22Rv1 (cell line): ENCODE measurements around the gene SLC4A1AP.

Source experiments
- ZFX ChIP-seq: fragments of 450-650 bp; IDR thresholded peaks from 2 replicates; pipeline ENCODE4 v1.6.1; 2017; ENCODE audit warnings: antibody characterized with exemption, borderline replicate concordance
- TF ChIP-seq, protein P1 (sequence below): fragments of 450-650 bp; IDR thresholded peaks from 2 replicates; pipeline ENCODE4 v1.5.1; 2017; ENCODE audit warnings: mild to moderate bottlenecking

DNA sequence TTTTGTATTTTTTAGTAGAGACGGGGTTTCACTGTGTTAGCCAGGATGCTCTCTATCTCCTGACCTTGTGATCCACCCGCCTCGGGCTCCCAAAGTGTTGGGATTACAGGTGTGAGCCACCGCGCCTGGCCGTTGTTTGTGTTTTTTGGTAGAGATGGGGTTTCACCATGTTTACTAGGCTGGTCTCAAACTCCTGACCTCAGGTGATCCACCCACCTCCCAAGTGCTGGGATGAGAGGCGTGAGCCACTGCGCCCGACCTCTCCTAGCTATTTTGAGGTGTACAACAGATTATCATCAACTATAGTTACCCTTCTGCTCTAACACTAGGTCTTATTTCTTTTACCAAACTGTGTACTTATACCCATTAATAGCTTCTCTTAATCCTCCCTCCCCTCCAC lies 78.9 kb downstream of the SLC4A1AP start:
- TF ChIP-seq, protein P1, sequence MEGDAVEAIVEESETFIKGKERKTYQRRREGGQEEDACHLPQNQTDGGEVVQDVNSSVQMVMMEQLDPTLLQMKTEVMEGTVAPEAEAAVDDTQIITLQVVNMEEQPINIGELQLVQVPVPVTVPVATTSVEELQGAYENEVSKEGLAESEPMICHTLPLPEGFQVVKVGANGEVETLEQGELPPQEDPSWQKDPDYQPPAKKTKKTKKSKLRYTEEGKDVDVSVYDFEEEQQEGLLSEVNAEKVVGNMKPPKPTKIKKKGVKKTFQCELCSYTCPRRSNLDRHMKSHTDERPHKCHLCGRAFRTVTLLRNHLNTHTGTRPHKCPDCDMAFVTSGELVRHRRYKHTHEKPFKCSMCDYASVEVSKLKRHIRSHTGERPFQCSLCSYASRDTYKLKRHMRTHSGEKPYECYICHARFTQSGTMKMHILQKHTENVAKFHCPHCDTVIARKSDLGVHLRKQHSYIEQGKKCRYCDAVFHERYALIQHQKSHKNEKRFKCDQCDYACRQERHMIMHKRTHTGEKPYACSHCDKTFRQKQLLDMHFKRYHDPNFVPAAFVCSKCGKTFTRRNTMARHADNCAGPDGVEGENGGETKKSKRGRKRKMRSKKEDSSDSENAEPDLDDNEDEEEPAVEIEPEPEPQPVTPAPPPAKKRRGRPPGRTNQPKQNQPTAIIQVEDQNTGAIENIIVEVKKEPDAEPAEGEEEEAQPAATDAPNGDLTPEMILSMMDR: no peak
- no peak for TF ChIP-seq ZFX
